Stimulated activated CD4-positive, alpha-beta T cell treated with anti-CD3 and anti-CD28 coated beads, TNF-alpha, amount 100 ng/mL, for 4 hours (primary cell): Measurements from ENCODE around the gene RPL15.
A peak's percentile ranks its signal among the peaks of the same experiment; 100 is the strongest.
"Not testable (repeated sequence)": the region's sequence is repeated elsewhere in the genome, so short reads cannot be mapped to it uniquely, and the experiment has no call there.

ENCODE experiments used
- DNase-seq, 3 experiments: peaks; one replicate each; pipeline ENCODE4 v3.0.0-alpha.2; 2020; ENCODE audit warnings: low read depth in 3 of 3

RPL15 gene

DNA sequence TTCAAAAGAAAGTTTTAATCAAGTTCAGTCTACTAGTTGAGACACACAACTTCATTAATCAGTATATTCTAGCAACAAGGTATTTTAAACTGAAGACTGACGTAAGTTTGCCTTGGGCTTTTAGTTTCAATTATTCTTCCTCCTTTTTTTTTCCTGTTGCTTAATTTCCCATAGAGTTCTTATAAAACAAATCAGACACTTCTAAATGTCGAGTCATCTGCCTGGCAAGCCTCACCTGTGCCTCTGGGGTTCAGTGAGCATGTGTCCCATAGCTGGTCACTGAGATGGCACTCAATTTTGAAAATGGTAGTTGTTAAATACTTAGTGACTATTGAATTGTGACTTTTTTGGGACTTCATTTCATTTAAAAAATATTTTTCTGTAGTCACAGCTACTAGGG lies 27.5 kb upstream of the RPL15 start:
- no peak for DNase-seq

DNA sequence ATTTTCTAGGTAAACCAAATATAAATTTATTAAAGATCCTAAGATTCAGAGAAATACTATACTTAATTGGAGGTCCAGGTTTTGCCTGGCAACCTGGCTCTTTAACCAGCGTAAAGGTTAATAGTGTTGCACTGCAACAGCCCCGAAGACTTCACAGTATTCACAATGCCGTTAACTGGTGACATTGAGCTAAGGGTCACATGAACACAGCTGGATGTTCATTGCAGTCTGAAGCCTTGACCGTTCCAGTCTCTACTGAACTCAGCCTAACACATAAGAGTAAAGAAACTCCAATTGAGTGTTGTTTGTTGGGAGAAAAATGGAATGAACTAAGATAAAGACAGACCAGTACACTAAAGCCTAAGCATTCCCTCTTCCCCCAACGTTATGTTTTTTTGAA lies 27.0 kb upstream of the RPL15 start:
- no peak for DNase-seq

DNA sequence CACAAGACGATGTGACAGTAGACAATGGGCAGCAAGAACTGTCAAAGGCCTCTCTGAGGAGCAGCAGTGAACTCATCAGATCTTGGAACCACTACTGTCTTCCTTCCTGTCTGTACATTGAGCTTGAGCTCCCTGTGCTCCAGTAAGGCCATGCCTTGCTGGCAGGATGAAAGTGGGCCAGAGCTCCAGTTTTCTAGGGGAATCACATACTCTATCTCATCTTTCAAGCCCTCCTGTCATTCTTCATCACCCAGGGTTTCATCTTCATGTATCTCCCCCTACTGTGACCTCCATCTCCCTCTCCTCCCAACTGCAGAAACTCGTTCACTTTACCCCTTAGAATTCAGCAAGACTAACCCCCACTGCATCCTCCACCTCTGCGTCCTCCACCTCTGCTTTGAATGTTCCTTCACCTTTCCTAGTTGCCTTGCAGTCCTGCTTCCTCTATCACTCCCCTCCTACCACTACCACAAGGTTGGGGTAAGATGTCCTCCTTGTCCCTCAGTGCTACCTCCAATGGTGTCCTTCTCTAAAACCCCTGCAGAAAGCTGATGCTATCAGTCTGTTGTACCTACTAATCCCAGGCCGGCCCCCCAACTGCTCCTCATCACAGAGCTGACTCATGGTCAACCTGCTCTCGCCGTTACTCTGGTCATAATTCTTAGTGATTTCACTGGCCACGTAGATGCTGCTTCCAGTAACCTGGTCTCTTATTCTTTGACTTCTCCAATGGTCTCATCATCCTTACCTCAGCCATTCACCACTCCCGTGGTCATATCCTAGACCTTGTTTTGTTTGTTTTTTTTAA lies 22.5 kb upstream of the RPL15 start:
- no peak for DNase-seq

DNA sequence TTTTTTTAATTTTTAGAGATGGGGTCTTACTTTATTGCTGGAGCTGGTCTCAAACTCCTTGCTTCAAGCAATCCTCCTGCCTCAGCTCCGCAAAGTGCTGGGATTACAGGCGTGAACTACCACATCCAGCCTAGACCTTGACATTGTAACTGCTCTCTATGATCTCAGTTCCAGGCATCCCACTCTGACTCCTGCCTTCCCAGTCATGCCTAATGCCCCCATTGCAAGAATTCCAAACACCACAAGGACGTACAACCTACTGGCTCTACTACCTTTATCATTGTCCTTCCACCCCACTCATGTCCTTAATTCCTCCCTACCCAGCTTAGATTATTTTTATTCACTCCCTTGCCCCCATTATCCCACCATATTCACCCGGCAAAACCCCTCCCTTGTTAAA lies 21.8 kb upstream of the RPL15 start:
- DNase-seq, result no peak

DNA sequence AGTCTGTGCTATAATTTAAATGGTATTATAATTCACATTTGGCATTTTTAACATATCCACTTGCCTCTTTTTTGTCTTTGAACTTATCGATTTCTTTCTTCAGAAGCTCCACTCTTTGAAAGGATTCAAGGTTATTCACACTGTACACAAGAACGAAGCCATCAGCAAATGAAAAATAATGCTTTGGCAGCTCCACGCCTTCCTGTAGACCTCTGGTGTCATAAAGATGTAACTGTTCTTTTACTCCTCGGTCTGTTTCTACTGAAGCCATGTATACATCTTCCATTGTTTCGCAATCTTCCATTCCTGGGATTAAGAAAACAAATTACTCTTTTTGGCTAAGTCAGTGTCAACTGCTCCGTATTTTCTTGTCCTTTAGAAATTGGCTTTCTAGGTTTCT lies 16.2 kb upstream of the RPL15 start:
- DNase-seq, result no peak

DNA sequence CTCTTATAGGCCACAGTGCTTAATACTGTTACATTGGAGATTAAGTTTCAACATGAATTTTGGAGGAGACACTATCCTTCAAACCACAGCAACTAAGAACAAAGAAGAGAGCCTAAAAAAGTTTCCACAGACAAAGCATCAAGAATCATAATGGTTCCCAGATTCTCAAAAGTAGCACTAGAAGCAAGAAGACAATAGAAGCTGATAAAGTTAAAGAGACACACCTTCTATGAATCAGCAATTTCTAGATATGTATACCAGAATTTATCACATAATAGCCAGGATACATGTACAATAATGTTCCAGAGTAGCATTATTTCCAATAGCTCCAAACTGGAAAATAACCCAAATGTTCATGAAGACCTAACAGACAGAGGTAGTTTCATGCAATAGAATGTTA lies 12.4 kb upstream of the RPL15 start:
- no peak for DNase-seq

DNA sequence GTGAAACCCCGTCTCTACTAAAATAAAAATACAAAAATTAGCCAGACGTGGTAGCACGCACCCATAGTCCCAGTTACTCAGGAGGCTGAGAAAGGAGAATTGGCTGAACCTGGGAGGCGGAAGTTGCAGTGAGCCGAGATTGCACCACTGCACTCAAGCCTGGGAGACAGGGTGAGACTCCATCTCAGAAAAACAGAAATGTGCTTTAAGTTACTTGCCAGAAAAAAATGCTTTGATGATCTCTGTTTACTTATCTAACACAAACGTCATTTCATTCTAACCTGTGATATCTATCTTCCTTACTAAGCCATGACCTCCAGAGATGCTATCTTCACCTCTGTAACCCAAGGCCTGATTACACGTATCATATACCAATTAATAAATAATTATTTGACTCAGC lies 7.6 kb upstream of the RPL15 start:
- DNase-seq, result no peak

DNA sequence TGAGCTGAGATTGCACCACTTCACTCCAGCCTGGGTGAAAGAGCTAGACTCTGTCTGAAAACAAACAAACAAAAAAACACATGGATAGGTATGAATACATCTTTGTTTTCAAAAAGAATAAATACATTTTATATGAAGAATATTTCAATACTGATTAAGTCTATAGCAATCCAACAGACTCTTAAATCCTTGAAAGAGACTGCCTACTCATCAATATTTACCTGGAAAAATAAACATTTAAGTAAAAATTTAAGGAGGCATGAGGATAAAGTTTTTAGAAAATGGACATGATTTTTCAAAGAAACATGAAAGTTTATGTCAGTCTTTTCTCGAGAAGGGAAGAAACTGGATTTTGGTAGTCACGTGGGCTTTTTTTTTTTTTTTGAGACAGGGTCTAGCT lies 5.5 kb upstream of the RPL15 start:
- no peak for DNase-seq

DNA sequence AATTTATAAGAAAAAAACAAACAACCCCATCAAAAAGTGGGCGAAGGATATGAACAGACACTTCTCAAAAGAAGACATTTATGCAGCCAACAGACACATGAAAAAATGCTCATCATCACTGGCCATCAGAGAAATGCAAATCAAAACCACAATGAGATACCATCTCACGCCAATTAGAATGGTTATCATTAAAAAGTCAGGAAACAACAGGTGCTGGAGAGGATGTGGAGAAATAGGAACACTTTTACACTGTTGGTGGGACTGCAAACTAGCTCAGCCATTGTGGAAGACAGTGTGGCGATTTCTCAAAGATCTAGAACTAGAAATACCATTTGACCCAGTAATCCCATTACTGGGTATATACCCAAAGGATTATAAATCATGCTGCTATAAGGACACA lies 4.6 kb upstream of the RPL15 start:
- DNase-seq, result not testable (repeated sequence)

DNA sequence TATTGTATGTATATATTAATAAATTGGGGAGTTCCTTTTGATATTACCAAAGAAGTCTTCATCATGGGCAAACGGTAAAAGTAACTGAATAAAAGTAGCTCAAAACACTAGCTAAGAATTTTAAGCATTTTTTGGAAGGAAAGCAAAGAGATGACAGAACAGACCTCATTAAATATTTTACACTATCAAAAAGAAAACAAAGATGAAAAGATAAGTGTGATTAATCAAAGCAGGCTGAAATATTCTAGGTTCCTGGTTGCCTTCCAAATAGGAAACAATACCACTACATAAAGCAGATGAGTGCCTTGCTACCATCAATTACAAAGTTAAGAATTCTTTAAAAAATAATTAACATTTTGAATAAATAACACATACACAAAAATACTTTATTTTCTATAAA lies 3.8 kb upstream of the RPL15 start:
- DNase-seq, result no peak

DNA sequence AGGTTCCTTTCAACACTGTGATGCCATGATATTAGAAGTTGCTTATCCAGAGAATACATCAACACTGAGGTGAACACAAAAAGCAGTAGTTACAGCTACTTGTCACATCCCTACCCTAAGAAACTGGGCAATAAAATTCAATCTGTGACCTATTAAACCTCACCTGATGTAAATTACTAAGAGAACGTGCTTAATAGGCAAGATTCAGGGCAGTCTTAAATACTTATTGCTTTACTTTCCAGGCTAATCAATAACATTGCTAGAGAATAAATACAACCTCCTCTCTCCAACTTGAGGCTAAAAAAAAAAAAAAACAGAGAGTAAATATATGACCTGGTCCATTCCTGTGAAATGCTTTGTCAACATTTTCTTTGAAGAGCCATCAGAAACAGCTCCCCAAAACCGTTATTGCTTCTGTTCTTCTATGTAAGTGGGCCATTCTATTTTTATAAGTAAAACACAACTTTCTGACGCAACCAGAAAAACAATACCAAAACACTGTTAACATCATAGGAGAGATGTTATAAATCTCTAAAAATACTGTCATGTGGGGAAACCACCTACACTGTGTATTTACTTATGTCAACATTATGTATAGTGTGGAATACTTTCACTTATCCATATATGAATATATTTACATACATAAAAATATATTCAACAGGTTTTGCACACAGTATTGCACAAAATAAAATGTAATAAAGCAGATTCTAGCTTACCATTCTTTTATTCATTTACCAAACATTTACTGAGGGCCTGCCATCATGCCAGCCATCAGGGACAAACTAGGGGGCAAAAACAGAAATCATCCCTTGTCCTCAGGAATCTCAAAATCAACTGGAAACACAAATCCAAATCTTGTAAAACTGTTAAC lies 2.8 kb upstream of the RPL15 start:
- DNase-seq, result no peak

DNA sequence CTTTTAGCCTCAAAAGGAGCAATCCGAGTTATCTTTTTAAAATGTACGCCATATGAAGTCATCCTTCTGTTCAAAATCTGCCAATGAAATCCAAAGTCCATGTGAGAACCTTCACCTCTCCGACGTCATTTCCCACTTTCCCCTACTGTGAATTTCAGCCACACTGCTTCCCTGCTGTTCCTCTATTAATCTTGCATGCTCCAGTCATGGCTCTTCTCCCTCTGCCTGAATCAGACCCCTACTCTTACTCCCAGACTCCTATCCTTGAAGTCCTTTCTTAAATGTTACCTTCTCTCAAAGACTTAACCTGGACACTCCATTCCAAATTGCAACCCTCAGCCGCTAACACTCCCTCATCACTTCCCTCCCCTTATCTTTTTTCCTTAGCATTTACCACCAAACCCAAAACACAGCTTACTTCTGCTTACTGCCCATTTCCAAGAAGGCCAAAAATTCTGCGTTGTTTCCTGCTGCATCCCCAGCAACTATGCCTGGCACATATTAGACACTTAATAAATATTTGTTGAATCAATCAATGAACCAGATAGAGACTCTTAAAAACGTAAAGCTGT lies 1.3 kb upstream of the RPL15 start:
- DNase-seq, result no peak

DNA sequence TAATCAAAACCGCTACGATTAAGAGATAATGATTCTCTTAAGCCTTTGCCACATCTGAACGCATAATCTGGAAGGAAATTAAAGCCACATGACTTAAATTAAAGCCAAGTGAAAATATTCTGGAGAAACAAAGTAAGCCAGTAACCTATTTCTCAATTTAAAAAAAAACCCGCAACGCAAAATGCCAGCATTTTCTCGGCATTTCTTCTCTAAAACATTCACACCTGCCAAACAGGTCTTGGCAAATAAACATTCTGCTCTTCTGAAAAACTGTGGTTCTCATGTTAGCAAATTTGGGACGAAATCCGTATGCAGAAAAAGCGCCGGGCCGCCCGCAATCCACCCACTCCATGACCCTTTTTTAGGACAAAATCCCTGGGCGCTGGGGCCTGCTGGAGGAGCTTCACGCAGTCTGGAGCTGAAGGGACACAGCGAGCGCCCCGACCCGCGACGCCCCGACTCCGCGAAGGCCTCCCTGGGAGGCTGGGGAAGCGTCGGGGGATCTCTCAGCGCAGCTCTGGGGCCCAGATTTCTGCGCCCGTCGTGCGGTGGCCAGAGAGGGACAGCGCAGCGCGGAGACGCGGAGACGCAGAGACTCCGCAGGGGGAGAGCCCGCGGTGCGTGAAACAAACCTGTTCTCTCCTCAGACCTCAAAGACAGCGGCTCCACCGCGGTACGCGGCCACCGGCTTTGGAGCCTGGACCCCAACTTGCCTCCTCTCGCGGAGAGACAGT lies 613 bp upstream of the RPL15 start:
- peak in 1 of 3 experiments; percentile 3 for DNase-seq

DNA sequence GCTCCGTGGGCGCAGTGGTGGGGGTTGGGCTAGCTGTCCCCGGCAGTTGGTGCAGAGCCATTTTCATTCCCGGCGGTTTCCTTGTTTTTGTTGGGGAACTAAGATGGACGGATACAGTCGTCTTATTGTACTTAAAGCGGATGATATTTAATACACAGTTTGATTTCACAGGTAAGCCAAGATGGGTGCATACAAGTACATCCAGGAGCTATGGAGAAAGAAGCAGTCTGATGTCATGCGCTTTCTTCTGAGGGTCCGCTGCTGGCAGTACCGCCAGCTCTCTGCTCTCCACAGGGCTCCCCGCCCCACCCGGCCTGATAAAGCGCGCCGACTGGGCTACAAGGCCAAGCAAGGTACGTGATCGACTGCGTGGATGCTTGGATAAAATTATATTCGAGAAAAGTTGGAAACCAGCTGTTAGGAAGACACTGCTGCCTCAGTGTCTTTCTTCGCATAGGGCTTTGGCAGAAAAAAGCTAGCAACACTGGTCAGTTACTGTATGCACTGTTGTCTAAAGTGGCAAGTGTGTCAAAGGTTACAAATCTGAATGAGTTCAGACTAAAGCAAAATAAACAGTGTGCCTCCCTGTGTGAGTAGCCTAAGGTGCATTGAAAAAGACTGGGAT lies 859 bp downstream of the RPL15 start:
- DNase-seq, result not testable (repeated sequence)

DNA sequence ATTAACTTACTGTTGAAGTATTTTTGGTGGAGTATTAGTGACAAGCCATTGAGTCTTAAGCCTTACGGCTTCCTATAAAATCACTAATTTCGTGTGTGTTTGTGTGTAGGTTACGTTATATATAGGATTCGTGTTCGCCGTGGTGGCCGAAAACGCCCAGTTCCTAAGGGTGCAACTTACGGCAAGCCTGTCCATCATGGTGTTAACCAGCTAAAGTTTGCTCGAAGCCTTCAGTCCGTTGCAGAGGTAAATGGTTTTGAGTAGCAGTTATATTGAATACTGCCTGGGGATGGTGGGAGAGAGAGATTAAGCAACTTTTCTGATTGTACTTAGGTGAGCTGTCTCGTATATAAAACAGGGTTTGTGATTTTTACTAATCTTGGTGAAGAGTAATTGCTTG lies 1.4 kb downstream of the RPL15 start:
- not testable (repeated sequence) for DNase-seq

DNA sequence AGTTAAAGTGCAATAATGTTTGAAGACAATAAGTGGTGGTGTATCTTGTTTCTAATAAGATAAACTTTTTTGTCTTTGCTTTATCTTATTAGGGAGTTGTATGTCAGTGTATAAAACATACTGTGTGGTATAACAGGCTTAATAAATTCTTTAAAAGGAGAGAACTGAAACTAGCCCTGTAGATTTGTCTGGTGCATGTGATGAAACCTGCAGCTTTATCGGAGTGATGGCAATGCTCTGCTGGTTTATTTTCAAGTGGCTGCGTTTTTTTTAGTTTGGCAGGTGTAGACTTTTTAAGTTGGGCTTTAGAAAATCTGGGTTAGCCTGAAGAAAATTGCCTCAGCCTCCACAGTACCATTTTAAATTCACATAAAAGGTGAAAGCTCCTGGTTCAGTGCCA lies 2.7 kb downstream of the RPL15 start:
- no peak for DNase-seq

DNA sequence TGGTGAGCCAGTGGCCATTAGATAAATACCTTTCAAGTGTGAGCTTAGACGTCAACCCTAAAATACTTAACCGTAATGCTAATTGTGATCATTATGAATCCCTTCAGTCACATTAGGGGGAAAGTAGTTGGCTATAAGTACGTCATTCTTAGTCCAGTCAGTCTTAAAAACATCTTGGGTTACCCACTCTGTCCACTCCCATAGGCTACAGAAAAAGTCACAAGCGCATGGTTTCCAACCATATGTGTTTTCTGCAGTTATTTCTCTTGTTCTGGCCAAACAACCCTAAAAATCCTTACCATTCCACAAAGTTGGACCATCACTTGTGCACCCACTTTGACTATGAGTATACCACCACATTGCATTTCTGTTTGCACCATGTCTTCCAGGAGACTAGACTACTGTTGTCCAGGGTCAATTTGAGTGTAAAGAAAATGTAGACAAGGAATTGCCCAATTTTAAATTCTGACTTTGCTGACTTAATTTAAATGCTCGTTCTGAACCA lies 3.3 kb downstream of the RPL15 start:
- no peak for DNase-seq

DNA sequence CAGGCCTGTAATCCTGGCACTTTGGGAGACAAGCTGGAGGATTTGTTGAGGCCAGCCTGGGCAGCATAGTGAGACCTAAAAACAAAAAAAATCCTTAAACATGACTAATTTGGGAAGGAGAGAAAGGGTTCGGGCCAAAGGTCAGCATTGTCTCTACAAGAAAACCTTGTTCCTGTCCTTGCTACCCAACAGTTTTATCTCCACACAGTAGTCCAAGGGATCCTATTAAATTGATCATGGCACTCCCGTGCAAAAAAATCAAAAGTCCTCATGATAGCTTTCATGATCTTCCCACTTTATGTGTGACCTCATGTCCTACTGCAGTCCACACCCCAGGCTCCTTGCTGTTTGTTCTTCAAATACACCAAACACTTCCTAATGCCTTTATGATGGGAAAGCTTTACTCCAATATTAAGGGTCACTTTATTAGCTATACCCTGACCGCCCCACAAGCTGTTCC lies 4.2 kb downstream of the RPL15 start:
- no peak for DNase-seq

DNA sequence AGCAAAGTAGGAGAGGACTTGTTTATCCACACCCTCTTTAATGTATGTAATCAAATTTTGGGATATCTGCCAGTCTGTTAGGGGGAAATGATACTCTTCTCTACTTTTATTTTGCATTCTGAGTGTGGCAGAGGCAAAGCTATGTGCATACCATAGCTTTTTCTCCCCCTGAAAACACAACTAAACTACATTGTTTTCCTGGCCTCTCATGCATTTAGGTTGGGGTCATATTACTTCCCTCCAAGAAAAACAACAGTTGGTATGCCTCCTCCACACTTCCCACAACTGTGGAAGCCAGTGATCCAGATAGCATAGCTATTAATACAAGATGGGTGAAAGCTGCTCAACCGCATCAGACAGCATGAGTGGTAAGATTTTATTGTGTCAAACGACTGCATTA lies 6.9 kb downstream of the RPL15 start:
- no peak for DNase-seq

DNA sequence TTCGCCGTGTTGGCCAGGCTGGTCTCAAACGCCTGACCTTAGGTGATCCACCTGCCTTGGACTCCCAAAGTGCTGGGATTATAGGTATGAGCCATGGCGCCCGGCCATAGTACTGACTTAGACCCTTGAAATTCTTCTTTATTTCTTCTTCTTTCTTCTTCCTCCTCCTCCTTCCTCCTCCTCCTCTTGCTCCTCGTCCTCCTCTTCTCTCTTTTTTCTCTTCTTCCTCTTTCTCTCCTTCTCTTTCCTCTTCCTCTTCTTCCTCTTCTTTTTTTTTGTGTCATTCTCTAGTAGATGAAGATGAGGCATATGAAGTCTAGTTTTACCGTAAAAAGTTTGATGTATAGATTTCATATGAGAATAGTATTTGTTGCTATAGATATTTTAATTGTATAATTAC lies 9.3 kb downstream of the RPL15 start:
- no peak for DNase-seq

DNA sequence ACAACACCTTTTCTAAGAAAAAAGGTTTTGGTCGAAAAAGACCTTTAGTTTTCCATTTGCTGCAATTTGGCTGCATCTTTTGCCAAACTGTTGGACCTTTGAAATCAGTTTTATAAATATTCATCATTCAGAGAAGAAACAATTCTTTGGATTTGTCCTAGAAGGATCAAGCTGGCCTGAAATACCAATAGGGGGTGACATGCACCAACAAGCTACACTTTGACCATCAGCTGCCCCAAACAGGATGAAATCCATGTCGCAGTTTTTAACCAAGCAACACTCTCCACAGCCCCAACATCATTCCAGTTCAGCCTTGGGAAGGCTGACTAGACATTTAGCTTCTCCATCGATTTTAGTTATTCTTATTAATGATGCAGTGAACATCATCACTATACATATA lies 9.8 kb downstream of the RPL15 start:
- no peak for DNase-seq
